Stimulated activated CD4-positive, alpha-beta T cell treated with anti-CD3 and anti-CD28 coated beads, Interleukin-1b, Interleukin-23, amount 100 ng/mL, for 24 hours (primary cell): ENCODE data around the gene YPEL3.

Experiments used
- DNase-seq, 4 experiments: peaks; one replicate each; pipeline ENCODE4 v3.0.0-alpha.2; 2020; ENCODE audit warnings: low read depth in 4 of 4, low spot score in 1 of 4

The YPEL3 gene

DNA sequence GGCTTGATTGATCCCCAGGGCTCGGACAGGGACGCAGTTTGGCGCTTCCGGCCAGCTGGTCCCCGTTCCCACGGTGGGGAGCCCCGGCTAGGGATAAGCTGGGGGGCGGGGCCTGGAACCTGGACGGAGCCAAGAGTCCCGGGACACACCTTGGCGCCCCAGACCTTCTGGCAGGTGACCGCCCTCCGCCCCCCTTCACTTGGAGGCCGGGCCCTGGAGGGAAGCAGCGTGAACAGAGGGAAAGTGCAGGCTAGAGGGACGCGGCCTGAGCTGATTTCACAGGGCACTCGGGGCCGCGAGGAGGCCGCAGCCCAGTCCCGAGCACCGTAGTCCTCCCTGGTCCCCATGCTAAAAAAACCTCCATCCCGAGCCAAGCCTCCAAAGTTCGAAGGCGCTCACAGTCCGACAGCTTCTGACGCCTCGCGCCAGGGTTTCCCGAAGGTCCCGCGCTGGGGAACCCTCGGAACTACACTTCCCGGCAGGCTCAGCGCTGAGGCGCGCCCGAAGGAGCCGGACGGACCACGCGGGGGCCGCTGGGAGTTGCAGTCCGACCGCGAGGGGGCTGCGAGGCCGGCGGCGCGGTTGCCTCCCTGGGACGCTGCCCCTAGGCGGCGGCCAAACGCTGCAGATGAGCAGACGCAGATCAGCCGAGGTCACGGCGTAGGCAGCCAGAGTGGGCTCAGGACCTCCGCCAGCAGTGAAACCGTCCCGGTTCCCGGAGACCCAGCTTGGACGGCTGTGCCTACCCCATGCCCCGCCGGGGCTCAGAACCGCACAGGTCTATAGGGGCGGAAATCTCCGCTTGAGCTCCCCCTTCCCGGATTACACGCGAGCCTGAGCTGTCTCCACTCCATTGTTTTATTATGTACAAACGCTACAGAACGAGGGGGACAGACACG lies 4.3 kb downstream of the YPEL3 start, which contains the start of gene TBX6:
TSS of gene TBX6 (minus strand) at position 451 of the 899 bp plus-strand sequence. CDS start 731 bp downstream, outside the sequence.
- DNase-seq: peak; percentile 77 to 94 (median 88)

DNA sequence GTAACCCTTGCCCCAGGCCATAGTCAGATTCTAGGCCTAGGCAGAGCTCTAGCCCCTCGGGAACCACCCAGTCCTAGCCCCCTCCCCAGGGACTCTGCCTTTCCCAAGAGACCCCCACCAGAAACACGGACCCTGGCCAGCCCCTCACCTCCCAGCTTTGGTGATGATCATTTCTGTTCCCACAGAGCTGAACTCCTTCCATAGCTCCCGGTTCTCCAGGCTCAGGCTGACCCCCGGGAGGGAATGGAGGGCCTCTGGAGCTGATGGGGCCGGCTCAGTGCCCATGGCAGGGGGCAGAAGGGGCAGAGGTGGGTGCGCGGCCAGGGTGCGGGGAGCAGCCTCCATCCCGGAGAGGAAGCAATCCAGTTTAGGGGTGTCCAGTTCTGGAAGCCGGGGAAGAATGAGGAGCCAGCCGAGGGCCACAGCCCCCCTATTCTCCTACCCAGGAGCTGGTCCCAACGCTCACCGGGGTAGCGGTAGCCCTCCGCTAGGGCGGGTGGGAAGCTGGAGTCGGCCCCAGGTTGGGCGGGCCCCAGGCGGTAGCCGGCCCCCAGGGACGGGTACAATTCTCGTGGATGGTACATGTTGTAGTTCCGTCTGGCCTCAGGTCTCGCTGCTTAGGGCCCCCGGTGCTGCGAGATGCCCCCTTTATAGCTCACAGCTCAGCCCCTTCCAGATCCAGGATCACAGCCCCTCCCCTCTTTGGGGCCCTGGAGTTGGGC lies 5.2 kb downstream of the YPEL3 start:
- no peak for DNase-seq

DNA sequence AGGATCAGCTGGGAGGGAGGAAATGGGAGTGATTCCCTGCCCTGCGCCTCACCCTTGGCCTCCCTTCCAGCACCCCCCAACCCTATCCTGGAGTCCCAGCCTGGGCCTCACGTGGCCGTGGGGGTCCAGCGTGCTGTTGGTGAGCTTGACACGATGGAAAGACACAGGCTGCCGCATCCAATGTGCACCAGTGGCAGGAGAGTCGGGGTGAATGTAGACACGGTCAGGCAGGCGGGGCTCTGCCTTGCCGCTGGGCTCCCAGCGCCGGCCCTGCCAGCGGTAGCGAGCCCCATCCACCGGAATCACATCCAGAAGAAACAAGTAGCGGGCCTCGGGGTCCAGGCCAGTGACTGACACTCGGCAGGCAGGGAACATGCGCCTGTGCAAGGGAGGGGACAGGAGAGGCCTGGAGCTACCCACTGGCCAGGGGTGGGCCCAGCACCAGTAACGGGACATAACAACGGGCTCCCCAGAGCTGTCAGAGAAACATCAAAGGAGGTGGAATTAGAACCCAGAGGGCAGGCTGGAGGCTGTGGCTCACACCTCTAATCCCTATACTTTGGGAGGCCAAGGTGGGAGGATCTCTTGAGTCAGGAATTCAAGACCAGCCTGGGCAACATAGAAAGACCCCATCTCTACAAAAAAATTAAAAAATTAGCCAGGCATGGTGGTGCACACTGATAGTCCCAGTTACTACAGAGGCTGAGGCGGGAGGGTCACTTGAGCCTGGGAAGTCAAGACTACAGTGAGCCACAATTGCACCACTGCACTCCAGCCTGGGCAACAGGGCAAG lies 7.0 kb downstream of the YPEL3 start:
- no peak for DNase-seq

DNA sequence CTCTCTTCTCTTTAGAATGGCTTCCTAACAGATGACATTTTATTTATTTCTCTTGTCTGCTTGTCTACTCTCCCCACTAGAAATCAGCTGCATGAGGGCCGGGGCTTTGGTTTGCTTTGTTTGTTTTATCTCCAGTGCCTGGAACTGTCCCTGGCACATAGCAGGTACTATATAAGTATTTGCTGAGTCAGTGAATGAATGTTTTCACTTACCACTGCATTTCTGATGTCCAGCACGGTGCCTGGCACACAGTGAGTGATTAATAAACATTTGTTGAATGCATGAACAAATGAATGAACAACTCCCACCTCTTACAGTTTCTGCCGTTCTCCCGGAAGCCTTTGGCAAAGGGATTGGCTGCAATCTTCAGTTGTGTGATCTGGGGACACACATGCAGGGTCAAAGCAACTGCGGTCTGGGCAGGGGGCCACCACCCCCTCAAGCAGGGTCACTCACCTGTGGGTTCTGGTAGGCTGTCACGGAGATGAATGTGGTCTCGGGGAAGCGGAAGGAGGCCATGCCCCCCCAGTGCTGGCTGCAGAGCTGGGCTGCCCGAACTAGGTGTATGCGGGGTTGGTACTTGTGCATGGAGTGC lies 7.7 kb downstream of the YPEL3 start:
- no peak for DNase-seq

DNA sequence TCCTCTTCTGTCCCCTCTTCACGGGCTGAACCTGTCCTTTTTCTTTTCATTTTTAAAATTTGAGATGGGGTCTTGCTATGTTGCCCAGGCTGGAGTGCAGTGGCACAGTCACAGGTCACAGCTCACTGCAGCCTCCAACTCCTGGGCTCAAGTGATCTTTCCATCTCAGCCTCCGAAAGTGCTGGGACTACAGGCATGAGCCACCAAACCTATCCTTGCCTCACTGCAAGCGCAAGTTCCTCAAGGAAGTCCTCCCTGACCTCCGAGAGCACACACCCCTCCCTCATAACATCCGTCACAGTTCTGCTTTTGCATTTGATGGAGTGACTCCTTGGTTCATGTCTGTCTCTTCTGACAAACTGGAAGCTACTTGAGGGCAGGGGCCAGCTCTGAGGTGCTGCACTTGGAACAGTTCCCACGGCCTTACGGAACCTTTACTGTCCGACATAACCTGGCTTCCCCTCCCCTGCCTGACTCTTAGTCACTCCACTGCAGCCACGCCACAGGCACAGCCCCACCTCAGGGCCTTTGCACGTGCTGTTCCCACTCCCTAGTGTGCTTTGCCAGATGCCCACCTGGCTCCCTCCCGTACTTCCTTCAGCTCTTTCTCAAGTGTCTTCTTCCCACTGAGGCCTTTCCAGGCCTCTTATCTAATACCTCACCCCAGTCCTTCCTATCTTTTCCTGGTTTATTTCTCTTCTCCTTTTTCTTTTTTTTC lies 8.7 kb downstream of the YPEL3 start:
- no peak for DNase-seq

DNA sequence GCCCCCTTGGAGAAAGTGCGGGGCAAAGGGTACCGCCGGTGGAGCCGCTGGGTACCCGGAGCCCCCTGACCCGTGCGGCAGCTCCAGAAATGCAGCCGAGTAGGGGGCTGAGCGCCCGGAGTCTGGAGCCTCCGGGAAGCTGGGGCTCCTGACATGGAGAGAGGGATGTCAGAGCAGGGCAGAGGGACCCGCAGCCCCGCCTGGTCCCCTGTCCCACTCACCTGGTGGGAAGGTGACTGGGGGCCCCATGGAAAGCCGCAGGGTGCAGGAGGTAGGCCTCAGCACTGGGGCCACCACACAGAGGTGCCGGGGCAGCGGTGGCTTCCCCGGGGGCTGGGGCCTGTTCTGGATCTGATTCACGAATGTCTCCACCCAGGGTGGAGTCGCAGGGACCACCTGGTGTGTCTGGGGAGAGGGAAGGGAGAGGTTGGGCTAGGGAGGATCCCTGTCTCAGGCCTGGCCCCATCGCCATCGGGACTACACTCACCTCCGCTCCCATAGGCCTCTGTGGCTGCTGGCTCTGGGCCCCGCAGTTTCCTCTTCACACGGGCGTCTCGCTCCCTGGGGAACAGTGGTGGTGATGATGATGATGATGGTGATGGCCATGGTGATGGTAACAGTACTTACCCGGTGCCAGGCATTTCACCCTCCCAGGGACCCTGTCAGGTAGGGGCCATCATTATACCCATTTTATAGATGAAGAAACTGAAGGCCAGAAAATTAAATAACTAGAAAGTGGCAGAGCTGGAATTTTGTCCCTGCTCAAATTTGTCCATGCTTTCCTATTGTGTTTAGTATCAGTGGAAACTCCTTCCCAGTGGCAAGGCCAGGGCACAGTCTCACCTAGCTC lies 9.5 kb downstream of the YPEL3 start:
- DNase-seq: no peak

DNA sequence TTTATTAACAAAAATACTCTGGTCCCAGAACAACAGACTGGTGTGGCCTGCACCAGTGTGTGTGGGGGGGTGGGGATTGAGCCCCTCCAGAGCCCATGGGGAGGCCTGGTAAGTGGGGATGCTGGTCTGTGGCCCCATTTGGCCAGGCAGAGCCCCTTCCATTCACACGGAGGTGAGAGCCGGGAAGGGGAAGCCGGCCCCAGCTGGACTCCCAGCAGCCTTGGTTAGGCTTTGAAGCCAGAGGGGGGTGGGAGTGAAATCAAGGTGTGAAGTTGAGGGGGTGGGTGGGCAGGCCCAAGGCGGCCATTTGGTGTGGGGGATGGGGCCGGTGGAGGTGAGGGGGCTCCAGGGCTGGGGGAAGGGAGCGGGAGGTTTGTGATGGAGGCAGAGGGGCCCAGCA lies 10.2 kb downstream of the YPEL3 start:
- no peak for DNase-seq

DNA sequence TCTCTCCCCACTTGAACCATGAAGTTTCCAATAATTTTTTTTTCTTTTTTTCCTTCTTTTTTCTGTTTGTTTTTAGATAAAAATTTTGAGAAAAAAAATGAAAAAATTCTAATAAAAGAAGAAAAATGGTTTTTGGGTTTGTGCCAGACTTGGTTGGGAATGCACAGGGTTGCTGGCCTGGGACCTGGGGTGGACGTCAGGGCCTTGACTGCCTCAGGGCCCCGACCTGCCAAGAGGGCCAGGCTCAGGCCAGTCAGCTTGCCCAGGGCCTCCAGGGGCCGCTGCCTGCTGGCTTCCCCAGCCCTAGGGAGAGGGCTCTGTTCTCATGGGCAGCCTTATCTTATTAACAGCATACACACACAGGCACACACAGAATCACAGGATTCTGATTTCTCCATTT lies 10.8 kb downstream of the YPEL3 start:
- DNase-seq: no peak

DNA sequence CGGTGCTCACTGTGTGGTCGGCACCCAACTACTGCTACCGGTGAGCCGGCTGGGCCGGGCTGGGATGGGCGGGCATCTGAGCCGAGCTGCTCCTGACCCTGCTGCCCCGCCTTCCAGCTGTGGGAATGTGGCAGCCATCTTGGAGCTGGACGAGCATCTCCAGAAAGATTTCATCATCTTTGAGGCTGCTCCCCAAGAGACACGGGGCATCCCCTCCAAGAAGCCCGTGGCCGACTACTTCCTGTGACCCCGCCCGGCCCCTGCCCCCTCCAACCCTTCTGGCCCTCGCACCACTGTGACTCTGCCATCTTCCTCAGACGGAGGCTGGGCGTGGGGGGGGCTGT lies 11.2 kb downstream of the YPEL3 start:
- no peak for DNase-seq

DNA sequence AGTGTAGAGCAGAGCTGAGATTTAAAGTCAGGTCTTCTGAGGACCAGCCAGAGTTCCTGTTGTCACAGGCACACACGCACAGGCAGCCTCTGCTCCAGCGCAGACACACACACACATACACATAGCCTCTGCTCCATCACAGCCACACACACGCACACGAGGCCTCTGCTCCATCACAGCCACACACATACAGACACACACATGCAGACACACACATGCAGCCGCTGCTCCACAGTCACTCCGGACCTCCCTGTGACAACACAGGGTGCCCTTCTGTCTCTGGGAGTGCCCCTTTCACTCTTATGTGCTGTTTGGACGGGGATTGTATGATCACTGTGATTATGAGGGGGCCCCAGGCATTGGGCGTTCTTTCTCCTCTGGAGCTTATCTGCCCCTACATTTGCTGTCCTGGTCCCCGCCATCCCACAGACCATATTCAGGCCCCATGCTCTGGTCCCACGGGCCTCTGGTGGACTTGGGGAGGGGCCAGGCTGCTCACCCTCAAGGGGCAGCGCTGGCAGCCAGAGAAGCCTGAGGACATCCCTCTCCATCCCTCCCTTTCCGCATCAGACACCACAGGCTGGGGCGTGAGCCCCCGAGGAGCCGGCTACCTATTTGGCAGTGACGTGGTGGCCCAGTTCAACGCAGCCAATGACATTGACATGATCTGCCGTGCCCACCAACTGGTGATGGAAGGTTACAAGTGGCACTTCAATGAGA lies 11.8 kb downstream of the YPEL3 start:
- no peak for DNase-seq

DNA sequence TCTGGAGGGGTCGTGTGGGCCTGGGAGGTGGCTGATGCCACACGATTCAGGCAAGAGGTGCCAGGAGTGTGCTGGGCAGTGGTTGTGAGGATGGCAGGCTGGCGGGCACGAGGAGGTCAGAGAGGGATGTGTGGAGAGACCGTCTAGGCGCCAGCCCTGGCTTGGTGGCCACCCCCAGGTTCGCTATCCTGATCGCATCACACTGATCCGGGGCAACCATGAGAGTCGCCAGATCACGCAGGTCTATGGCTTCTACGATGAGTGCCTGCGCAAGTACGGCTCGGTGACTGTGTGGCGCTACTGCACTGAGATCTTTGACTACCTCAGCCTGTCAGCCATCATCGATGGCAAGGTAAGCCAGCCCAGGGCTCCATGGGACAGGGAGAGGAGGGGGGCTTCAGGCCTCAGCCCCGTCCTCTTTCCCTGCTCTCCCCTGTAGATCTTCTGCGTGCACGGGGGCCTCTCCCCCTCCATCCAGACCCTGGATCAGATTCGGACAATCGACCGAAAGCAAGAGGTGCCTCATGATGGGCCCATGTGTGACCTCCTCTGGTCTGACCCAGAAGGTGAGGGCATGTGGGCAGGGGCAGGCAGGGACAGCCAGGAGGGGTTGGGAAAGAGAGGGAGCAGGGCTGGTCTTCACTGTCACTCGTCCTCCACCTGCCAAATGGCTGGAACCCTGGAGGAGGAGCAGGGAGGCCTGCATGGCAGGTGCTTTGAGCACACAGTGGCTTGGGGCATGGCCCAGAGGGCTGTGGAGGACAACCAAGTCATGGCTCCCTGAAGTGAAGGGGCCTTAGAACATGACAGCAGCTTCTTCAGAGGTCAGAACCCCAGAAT lies 12.6 kb downstream of the YPEL3 start:
- DNase-seq: no peak

DNA sequence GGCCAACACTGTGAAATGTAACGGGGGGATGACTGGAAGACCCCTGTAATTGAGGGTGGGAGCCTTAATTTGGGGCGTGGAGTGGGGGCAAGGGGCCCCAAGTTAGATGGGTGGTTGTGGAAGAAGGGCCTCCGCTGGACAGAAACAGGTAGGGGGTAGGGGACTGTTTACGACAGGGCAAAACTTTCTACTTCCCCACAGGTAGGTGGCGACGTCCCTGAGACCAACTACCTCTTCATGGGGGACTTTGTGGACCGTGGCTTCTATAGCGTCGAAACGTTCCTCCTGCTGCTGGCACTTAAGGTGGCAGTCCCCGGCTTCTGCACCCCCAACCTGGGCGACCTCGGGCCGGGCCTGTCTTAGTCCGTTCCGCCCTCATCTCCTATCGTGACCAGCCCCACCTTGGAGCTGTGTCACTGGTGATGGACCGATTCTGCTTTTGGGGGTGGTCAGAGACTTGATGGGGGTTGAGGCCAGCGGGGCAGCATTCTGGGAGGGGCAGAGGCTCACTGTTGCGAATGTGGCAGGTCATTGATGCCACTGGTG lies 13.4 kb downstream of the YPEL3 start:
- DNase-seq: no peak

DNA sequence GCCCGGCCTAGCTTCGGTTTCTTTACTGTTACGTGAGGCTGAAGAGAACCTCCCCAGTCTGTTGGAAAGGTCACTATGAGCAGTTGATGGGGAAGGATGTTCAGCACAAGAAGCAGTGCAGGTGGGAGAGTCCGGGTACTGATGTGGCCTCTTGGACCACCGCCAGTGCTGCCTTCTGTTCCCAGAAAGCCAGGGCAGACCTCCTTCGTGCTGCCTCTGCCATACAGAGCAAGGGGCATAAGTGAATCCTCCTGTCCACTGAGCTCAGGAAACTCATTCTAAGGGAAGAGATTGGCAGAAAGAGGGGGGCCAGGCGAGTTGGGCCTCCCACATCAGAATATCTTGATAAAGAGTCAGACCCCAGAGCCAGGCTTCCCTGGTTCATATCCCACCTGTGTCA lies 16.5 kb downstream of the YPEL3 start:
- no peak for DNase-seq

DNA sequence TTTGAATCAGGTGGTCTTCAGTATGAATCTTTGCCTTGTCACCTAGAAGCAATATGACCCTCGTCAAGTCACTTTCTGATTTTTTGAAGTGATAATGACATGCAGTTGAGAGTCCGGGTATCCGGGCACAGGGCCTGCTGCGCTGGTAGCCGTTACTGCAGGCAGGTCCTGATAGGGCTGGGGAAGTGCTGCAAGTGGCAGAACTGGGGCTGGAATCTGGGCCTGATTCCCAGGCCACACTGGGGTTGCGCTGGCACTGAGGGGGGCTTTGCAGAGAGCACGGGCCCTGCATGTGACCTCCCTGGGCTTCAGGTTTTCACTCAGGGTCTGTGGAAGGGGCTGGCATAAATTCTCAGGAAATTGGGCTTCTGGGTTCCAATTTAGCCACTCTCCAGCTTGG lies 17.3 kb downstream of the YPEL3 start:
- no peak for DNase-seq

DNA sequence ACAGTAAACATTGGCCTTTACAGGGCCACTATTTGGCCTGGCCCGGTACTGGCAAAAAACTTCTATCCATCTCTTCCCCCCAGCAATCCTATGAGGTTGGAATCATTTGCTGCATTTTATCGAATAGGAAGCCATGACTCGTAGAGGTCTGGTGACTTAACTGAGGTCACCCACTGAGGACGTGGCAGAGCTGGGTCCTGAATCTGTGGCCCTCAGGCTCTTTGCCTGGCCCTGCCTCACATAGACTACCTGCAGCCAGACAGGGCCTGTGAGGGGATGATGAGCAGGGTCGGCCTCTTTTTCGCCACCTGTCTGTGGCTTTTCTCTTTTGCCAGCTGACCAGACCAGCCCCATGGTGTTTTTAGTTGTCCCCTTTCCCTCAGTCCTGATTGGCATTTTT lies 18.4 kb downstream of the YPEL3 start:
- DNase-seq: no peak

DNA sequence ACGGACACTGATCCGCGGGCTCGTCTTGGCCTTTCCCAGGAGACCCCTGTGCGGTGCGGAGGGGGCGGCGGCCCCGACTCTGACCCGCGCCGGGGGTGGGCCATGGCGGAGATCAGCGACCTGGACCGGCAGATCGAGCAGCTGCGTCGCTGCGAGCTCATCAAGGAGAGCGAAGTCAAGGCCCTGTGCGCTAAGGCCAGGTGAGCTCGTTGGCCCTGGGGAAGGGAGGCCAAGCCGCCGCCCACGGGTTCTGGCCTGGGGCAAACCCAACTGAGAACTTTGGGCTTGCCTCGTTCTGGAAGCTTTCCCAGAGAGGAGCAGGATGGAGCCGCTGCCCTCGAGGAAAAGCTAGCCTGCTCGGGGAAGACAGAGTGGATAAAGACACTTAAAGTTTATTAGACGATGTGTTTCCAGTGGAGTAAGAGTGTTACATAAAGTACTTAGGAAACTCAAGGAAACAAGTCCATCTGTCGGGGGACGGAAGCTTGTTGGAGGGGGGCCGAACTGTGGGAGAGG lies 19.7 kb downstream of the YPEL3 start:
- no peak for DNase-seq

DNA sequence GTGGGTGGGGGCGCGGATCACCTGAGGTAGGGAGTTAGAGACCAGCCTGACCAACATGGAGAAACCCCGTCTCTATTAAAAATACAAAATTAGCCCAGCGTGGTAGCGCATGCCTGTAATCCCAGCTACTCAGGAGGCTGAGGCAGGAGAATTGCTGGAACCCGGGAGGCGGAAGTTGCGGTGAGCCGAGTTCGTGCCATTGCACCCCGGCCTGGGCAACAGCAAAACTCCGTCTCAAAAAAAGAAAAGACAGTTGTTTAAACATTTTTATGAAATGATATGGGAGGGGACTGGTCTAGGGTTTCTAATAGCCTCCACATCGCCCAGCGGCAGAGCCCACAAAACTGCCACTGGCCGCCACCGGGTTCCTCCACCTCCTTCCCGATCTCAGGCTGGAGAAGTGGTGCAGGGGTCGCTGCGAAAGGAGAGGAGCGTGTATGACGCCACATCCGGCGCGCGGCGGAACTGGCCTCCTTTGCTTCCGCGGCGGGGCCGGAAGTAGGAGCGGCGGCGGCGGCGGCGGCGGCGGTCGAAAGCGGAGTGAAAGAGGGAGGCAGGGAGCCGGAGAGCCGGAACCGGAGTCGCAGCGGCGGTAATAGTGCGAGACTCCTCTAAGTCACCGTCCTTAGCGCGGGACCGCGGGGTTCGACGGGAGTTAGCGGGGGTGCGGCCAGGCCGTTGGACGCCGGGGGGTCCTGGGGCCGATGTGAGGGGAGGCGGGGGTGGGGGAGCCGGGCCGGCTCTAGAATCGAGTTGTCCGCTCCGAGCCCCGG lies 20.3 kb downstream of the YPEL3 start, which contains the start of gene PPP4C:
TSS of gene PPP4C (plus strand) at position 492 of the 773 bp plus-strand sequence. CDS start 384 bp downstream, outside the sequence.
- DNase-seq: peak; percentile 71 to 87 (median 80)
